Hypothalamus (tissue), 51 donors: ENCODE results near the gene FKTN.
A peak's percentile ranks its signal among the peaks of the same experiment; 100 is the strongest.

Source experiments
- DNase-seq, 51 donors: peaks; one replicate each; lab custom pipeline; 2025; lab: John Stamatoyannopoulos, UW

Gene FKTN

DNA sequence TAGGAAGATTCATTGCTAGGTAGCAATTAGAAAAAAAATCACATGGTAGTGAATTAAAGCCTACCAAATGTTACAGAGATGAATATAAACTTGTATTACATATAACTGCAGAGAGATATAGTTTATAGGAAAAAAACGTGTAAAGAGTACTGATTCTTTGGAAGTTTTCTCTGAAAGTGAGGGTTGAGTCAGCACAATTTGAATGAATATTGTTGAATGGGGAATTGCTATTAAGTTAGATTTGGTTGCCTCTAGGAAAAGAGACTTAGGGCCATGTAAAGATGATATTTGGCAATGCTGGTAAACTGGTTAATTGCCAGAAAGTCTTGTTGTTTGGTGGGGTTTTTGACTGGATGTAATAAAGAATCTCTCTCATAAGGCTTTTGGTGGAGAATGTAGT lies 67.2 kb downstream of the FKTN start:
- no peak for DNase-seq

DNA sequence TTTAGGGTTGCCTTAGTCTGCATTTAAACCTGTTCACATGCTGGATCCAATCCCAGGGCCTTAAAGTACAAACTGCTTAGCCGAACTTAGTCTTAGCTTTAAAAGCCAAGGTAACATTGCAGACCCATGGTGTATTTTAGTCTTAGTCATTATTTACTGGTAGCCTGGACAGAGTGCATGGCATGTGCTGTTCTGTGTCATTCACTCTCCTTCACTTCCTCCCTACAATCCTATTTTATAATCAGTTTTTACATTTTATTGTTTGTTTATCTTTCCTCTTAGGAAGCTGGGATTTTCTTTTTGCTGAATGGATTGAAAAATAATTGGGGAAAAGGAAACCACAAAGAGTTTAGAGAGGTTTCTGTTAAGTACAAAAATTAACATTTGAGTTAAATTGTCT lies 74.9 kb downstream of the FKTN start:
- DNase-seq = no peak

DNA sequence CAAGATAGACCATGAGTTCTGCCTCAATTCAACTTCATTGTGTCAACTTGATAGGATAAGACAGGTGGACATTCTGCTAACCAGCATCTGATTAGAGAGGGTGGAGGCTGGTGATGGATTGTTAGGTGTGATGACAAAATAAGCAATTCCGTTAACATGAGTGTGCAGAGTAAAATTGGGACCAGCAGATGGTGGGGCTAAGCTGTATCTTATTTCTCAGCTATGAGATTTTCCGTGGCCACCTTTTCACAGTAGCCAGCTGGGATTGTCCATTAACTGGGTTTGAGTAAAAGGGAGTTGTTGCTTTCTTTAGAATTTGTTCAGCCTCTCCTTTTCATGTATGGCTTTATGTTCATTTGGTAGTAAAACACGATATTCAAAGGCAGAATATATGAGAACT lies 75.5 kb downstream of the FKTN start:
- DNase-seq = no peak

DNA sequence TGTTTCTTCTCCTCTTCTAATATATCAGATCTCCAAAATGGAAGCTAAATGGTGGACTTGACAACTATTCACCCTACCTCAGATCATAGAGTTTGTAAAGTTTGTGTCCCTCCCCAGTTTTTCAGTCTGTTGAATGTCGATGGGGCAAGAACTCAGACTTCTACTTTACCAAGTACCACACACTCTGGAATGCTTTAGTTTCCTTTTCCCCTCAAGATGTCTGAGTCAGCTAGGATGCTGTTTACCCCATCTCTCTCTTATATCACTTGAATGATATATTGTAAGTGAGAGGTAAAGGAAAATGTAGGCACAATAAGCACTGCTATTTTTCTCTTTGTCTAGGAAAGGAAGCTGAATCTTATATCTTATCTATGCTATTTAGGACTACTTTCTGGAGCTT lies 78.4 kb downstream of the FKTN start:
- DNase-seq = no peak

DNA sequence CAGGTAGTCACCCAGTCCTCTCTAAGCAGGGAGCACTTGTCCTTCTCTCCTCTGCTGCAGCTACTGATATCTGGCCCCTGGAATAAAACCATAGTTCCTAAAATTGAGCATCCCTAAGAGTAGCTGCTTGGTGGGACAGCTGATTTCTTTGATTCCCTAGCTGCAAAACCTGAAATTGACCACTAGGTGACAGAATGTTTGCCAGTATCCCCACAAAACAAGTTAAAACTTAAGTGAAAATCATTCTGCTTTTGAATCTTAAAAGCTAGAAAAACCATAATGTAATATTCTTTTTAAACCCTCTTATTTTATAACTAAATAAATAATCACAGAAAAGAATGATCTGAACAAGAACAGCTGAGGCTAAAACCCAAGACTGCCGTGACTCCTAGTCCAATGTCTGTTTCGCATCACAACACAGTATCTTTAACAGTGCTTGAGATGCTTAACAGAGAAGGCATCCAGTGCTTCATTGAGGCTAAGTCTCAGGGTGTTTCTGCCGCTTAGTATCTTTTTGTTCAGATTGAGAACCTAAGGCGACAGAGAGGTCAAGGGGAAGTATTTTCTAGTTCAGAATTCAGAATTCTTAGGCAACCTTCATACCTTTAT lies 80.0 kb downstream of the FKTN start:
- no peak for DNase-seq

DNA sequence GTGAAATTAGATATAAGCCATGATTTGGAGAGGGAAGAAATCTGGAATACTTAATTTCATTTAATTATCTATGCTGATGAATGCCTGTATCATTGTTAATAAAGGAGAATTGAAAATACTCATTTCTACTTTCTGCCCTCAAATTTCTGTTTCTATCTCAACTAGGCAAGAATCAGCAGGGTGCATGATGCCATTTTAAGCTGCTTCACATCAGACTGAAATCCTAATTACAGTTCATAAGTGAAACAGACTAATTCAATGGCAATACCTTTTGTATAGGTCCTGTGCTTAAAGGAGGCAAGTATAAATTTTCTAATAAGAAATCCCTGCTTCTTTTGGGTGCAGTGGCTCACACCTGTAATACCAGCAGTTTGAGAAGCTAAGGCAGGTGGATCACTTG lies 82.0 kb downstream of the FKTN start:
- DNase-seq = no peak

DNA sequence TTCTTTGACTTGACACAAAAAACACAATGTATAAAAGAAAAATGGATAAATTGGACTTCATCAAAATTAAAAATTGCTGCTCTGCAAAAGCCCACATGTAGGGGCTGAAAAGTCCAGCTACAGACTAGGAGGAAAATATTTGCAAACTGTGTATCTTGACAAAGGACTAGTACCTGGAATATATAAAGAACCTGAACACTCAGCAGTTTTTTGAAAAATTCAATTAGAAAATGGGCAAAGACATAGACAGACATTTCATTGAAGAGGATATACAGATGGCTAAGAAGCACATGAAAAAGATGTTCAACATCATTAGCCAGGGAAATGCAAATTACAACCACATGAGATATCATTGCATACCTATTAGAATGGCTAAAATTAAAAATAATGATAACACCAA lies 85.9 kb downstream of the FKTN start:
- no peak for DNase-seq

DNA sequence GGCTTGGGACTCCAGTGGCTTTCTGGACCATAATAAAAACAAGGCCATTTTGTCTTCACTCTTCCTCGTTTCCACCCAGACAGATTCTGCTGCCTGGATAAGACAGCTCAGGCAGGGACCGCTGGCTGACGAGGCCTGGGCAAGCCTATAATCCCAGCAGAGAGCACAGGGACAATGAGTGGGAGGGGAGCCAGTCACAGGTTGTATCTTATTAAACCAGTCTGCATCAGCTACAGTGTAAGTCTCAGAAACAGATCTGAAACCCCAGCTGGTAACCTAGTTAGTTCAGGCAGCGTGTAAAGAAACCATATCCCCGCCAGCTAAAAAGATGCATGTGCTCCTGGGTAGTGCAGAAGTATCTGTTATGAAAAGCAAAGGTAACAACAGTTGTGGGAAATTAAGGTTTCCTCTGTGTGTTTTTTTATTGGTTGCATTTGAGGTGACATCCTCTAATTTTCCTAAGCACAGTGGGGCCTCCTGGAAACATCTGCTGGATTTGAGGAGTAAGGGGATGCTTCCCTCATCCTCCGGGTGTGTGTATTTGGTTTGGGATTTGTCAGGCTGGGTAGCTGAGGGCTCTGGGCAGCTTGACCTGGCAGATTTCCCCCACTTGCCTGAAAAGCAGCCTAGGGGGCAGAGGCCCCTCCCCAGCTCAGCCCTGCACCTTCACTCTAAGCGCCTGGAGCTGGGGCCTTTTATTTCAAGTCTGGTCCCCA lies 89.1 kb downstream of the FKTN start:
- no peak for DNase-seq

DNA sequence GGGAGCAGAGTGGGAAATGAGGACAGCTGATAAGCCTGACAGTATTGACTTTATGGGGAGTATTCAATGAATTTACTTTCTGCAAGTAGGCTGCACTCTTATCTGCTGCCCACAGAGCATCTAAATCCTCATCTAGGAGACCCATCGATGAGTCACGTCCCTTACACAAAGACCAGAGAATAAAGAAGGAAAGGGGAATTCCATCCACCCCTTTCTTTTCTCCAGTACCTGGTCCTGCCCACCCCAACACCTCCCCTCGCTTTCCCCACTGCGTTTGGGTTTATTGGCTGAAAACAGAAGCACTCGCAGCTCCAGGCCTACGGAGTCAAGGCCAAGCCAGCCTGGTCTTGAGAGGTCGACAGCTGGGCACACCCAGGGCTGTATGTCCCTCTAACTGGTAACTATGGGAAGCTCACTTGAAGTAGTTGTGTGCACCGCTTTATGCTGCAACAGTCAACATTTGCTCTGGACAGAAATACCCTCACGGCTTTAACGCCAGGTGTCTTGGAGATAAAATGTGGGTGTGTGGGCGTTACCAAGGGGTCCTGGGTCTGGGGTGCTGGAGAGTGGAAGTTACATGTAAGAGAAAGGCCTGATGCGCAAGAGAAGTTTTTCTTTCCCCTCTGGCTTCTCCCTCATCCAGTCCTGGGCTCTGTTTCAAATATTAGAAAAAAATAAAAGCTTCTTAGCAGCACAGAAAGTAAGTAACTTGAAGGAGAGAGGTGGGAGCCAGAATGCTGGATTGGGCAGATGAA lies 89.8 kb downstream of the FKTN start:
- no peak for DNase-seq

DNA sequence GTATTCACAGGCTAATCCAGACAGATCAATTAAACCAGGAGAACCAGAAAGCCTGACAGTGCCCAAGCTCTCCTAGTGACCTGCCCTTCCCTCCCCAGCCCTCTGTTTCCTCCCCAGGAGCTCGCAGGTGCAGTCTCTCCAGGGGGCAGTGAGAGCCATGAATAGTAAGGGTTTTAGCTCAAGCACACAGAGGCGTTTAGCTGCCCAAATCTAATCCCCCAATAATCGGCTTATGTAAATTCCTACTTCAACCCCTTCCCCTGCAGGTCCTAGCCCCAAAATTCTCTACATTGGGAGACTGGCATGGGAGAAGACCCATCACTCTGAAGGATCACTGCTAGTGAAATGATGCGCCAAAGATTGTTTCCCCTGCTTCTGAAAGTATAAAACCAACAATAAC lies 93.9 kb downstream of the FKTN start:
- no peak for DNase-seq

DNA sequence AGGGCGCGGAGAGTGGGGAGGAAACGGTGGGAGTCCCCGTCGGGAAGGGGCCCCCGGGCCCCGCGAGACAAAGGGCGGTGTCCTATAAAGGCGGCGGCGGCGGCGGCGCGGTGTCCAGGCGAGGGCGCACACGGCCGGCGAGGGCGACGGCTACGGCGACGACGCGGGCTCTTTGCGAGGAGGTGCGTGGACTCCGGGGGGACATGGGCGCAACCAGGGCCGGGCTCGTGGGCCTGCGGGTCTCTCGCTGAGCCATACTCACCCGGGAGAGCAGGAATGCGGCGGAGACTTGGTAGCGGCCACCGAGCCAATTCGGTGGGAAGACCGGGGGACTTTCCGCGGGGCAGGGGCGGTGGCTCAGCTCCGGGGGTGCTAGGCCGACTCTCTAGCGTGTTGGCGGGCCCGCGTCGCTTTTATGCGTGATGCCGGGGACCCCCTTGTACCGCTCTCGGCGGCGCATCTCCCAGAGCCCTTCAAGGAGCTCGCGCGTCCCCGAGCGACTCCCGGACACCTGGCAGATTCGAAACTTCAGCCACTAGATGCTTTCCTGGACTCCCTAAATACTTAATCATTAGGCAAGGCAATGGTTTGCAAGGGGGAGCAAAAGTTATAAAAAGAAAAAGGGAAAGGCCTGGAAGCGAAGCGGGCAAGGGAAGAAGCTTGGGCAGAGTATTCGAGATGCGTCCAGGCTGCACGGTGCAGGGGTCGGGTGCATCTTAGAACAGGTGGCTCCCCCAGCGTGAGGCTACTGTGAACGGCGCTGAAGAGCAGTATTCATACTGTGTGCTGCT lies 98.4 kb downstream of the FKTN start:
- peak in 11 of 51 donors; percentile 2 to 30 (median 10) for DNase-seq

DNA sequence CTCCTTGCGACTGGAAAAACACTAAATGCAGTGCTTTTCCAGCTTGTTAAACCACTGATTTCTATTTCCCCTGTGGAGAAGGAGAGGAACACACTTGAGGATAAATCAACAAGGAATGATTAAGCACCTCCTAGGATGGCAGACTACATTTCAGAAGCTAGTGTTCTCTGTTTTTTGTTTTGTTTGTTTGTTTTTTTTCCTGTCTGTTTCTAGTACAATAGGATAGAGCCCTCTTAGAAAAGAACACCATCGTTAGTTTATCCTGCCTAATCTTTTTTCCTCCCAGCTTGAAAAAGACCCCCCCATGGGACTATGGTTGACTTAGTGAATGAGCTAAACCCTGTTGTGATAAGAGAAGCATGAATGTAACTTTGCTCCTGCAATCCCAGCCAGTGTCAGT lies 100.4 kb downstream of the FKTN start:
- no peak for DNase-seq

DNA sequence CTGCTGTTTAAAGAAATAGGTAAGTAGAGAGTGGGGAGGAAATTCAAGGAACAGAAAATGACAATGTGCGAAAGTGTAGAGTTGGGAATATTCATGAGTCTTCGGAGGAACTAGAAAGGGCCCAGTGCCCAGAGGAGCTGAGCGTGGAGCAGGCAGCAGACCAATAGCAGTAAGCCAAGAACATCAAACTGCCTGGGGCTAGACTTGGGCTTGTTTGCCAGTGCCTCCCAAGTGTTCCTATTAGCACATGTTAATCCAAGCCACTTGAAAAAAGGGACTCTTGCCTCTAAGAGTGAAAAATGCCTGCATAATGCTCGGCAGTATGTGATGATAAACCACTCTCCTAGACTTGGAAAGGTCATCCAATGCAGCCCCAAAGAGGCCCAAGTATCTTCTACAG lies 103.1 kb downstream of the FKTN start:
- DNase-seq = peak in 9 of 51 donors; percentile 2 to 55 (median 13)

DNA sequence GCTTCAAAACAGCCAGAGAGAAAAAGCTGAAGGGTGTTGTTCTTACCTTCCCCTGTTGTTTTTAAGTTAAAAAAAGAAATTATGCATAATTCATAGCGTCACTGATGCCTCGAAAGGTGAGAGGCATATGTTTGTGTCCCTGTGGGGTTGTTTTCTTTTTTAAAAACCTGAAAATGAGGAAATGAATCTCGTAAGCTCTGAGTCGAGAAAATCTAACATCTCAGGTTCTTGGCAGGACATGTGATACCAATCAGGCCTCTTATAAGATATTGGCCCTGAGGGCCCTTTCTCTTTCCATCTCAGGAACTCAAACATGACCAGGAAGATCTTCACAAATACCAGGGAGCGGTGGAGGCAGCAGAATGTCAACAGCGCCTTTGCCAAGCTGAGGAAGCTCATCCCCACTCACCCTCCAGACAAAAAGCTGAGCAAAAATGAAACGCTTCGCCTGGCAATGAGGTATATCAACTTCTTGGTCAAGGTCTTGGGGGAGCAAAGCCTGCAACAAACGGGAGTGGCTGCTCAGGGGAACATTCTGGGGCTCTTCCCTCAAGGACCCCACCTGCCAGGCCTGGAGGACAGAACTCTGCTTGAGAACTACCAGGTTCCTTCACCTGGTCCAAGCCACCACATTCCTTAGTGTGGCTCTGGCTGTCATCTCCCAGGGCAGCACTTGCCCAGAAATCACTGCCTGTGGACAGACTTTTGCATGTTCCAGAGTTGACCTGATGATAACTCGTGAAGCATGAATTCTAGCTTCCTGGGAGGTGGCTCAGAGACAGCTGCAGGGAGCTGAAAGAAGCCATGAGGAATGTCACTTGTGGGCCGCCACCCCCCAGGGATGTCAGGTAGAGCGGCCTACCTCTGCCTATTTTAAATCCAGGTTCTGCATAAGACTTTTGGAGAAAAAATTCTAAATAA lies 104.5 kb downstream of the FKTN start, which contains the start of gene TAL2:
Gene TAL2, plus strand, starts transcription at position 274 of the 921 bp plus-strand sequence. Its CDS starts 40 bp downstream, at position 314.
- DNase-seq = no peak

DNA sequence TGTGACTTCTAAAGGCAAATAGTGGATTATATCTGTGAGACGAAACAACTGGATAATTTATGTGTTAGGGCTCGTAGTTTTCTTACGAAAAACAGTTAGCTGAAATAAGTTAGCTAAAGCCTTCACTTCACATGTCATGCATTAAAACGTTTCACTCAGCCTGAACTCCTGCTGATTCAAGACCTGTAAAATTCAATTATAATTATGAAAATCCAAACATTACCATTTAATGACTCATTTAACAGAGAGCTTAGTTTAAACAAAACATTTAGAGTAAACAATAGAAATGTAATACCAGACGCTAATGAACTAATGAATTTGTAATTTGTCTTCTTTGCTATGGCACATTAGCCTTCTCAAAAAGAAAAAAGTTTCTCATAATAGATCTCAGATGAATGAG lies 106.0 kb downstream of the FKTN start:
- DNase-seq = no peak

DNA sequence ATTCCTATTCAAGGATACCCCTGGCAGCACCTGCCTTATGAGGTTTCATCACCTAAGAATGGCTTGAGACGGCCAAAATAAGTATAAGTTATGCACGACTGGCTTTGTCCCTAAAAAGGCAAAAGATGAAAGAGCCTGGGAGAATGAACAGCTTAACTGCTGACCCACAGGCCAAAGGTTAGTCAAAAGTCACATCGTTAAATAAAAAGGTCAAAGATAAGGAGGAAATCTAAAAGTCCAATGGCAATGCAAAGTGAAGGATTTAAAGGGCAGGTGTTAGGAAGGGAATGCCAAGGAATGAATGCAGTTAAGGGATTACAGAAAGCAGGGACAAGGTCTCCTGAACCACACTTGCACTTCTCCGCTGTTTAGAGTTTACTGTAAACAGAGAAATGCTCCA lies 109.9 kb downstream of the FKTN start:
- DNase-seq = no peak

DNA sequence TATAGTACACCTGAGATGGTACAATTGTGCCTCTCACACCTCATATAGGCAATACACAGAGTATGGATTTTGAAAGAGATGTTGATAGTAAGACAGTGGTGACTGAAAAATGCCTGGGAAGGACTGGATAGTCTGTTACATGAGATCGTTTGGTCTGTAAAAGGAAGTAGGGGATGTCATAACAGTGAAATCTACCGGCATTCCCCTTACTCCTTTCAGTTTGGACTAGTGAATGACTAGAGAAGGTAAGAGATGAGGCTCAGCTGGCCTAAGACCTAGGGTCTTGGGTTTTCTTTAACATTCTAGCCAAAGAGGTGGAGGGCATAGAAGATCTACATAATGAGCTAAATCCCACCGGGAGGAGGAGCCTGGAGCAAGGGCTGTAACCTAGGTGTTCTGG lies 112.4 kb downstream of the FKTN start:
- no peak for DNase-seq

DNA sequence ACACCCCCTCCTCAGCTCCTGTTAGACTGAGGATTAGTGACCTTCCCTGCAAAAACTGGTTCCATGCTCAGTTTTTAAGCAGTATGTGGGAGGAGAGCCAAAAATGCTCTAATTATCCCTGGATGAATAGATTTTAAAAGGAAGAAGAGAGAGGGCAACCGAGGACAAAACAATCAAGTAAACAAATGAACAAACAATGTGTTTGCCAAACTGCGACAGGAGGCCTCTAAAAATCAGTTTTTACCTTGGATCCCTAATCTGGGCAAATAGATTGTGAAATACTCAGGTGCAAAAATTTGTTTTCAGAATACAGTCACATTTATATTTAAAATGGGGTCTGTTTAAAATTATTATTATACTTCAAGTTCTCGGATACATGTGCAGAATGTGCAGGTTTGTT lies 112.8 kb downstream of the FKTN start:
- DNase-seq = no peak

DNA sequence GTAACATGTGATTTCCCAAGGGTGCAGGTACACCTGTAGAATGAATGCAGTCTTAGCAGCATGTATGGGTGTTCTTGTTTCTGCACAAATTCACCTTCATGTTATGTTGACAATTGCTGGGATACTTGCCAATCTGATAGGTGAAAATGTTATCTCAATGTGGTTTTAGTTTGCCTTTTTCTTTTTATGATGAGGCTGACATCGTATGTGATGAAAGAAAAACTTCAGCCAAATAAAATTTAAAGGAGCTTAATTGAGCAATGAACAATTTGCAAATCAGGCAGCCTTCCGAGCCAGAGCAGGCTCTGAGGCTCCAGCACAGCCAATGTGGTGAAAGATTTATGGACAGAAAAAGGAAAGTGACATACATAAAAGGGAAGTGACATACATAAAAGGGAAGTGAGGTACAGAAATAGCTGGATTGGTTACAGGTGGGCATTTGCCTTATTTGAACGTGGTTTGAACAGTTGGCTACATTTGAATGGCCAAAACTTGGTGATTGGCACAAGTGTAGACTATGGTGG lies 114.8 kb downstream of the FKTN start:
- no peak for DNase-seq
